Hematopoietic multipotent progenitor cell treated with erythropoietin and hydrocortisone succinate and interleukin-3 and kit ligand, for 8 days (in vitro differentiated cells): ENCODE data around the gene PARVB.

Source experiments
- DNase-seq: peaks from one replicate; pipeline ENCODE4 v3.0.0-alpha.2; 2015

PARVB gene

GRCh38 chr22:44063462-44064371, 39.6 kb downstream of the PARVB start:
- DNase-seq: no peak

GRCh38 chr22:44067033-44067432, 42.9 kb downstream of the PARVB start:
- no peak for DNase-seq

GRCh38 chr22:44067901-44068300, 43.8 kb downstream of the PARVB start:
- no peak for DNase-seq

- DNase-seq: peak; percentile 84
Measured at GRCh38 chr22:44068422-44069191, 44.5 kb downstream of the PARVB start.

GRCh38 chr22:44070029-44070428, 45.9 kb downstream of the PARVB start:
- no peak for DNase-seq

DNA sequence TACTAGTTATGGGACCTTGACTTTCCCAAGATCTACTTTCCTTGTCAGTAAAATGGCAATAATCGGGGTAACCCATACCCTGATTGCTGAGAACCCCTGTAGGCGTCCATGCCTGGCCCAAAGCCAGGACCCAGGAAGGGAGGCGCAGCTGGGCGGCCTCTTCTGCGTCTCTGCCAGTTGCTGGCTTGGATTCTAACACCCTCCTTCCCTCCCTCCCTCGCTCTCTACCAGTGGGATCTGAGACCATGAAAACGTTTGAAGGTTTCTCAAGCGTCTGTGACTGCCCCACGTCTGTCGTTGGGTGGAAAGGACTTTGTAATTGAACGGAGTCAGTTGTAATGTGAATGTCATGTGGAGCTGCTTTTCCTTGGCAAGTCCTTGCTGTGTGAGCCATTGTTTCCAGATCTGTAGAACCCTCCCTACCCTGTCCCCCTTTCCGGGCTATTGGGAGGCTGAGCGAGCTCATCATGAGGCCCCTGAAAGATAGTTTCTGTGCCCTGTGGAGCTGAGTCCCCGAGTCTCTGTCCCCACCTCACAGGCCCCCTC, 47.8 kb downstream of the PARVB start:
- DNase-seq: no peak

GRCh38 chr22:44074337-44074984, 50.4 kb downstream of the PARVB start:
- DNase-seq: peak; percentile 61

DNA sequence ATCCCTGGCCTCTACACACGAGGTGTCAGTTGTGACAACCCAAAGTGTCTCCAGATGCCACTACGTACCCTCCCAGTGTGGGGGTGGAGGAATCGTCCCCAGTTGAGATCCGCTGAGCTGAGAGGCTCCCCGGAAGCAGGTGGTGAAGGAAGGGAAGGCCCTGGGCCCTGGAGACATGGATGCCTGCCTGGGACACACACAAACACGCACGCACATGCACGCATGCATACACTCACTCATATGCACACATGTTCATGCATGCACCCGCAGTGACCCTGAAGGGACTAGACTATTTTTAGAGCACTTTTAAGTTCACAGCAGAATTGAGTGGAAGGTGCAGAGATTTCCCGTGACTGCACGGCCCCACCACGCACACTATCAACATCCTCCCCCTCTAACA, 50.9 kb downstream of the PARVB start:
- no peak for DNase-seq

- no peak for DNase-seq
Measured at GRCh38 chr22:44075670-44076069, 51.6 kb downstream of the PARVB start.

GRCh38 chr22:44076825-44077224, 52.7 kb downstream of the PARVB start:
- no peak for DNase-seq

GRCh38 chr22:44080936-44081861, 57.1 kb downstream of the PARVB start:
- peak; percentile 70 for DNase-seq

DNA sequence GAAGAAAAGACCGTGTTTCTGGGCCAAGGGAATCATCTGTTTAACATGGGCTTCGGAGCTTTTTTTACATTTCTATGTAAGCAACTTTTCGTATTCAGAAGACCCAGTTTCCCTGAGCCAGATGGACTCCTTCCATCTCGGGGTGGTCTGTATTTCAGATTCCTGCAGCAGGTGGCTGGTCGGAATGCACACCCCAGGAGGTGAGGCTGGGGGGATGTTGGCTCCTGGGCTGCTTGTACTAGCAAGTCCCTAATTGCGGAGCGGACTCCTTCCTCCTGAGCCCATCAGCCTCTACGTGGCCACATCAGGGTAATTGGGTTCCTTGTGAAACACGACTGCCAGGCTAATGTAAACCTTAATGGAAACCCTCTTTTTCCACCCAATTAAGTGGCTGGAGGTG, 58.7 kb downstream of the PARVB start:
- DNase-seq: no peak

- no peak for DNase-seq
Measured at GRCh38 chr22:44084044-44084772, 60.1 kb downstream of the PARVB start.

DNA sequence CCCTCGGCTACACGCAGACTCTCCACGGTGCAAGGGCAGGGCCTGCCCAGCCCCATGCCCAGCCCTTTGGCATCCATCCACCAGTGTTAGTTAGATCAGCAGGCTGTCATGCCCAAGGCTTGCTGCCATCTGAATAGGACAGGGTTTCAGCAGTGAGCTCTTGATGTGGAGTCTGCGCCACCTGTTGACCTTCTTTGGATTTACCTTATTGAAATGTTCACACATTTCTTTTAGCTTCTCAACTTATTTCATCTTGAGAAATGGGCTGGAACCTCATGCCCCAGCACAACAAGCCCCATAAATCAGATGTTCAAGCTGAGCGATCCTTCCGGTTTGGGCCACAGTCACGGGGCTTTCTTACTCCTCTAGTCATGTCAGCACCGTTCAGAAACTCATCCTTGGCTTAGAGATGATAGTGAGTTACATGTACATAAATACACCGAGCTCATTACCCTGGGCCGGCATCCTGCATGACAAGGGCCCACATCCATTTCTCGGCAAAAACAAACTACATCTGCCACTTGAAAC, 61.7 kb downstream of the PARVB start:
- peak; percentile 95 for DNase-seq

DNA sequence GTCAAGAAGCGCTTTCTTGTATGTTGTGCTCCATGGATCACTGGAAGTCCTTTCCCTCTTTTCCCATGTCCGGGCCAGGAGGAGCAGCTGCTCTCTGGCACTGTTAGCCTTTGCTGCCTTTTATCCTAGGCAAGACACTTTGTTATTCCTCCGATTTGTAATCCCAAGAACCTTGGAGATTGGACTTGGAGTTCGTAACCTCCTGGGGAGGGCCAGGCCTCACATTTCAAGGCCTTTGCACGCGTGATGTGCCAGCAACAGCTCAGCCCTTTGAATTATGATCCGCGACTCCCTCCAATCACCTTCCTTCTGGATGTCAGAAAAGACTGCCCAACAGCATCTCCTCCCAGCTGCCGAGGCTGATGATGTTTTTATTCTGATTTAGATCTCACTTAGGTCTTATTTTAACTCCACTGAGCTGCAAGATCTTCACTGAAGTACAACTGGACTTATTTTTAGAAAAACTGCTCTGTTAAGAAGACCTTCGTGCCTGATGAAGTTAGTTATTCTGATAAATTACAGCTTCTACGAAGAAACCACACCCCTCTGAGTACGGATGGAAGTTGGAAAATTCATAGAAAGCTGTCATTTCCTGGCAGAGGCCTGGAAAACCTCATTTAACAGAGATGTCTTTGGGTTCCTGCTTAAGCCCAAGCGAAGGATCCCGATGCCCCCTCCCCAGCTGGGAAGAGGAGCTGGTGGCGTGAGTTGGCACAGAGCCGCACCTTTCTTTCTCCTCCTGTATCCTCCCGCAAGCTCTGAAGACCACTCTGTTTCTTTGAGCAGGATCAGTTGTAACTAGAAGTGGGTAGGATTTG, 62.4 kb downstream of the PARVB start:
- DNase-seq: no peak

- no peak for DNase-seq
Measured at GRCh38 chr22:44087089-44087430, 63.0 kb downstream of the PARVB start.

GRCh38 chr22:44088976-44089570, 65.0 kb downstream of the PARVB start:
- no peak for DNase-seq

GRCh38 chr22:44089717-44090570, 65.8 kb downstream of the PARVB start:
- no peak for DNase-seq

- DNase-seq: no peak
Measured at GRCh38 chr22:44090571-44090905, 66.4 kb downstream of the PARVB start.
